Astrocyte of the spinal cord (primary cell): ENCODE data around the gene TRMT61A.

Experiments used
- DNase-seq: peaks from one replicate; pipeline ENCODE4 v3.0.0; 2011; ENCODE audit warnings: low read depth, low spot score
- H3K4me3 ChIP-seq: 2 replicates; pipeline ENCODE4 v1.5.1; 2011; ENCODE audit warnings: low read depth, mild to moderate bottlenecking, low read length, moderate library complexity
- CTCF ChIP-seq: IDR thresholded peaks from 2 replicates; pipeline ENCODE4 v1.5.1; 2012; ENCODE audit warnings: low read depth, mild to moderate bottlenecking, low read length, inconsistent platforms
- in situ Hi-C: cut with HindIII; loops from 2 replicates; pipeline ENCODE4 v1.10.0; 2017; ENCODE audit warnings: low sequenced_read_pairs

The TRMT61A gene

GRCh38 chr14:103535891-103536565, 7.0 kb downstream of the TRMT61A start:
- H3K4me3 ChIP-seq = no peak overlapping the region
- no peak for TF ChIP-seq CTCF
- in situ Hi-C loops = no loop called here
- no peak for DNase-seq

GRCh38 chr14:103536693-103537092, 7.7 kb downstream of the TRMT61A start:
- in situ Hi-C loops = no loop called here
- no peak for DNase-seq
- no peak for TF ChIP-seq CTCF
- no peak overlapping the region for H3K4me3 ChIP-seq

- in situ Hi-C loops = no loop called here
- no peak overlapping the region for H3K4me3 ChIP-seq
- DNase-seq = no peak
- TF ChIP-seq CTCF = no peak
These were observed 8.4 kb downstream of the TRMT61A start for GRCh38 chr14:103537175-103537990.

GRCh38 chr14:103538291-103539055, 9.5 kb downstream of the TRMT61A start:
- in situ Hi-C loops = no loop called here
- DNase-seq = no peak
- no peak overlapping the region for H3K4me3 ChIP-seq
- no peak for TF ChIP-seq CTCF

GRCh38 chr14:103539056-103539825, 10.2 kb downstream of the TRMT61A start:
- TF ChIP-seq CTCF = no peak
- no peak for DNase-seq
- no peak overlapping the region for H3K4me3 ChIP-seq
- in situ Hi-C loops = no loop called here
